ENCODE results near the gene CCDC102B.
"Not testable (repeated sequence)": the region's sequence is repeated elsewhere in the genome, so short reads cannot be mapped to it uniquely, and the experiment has no call there.

CCDC102B gene

DNA sequence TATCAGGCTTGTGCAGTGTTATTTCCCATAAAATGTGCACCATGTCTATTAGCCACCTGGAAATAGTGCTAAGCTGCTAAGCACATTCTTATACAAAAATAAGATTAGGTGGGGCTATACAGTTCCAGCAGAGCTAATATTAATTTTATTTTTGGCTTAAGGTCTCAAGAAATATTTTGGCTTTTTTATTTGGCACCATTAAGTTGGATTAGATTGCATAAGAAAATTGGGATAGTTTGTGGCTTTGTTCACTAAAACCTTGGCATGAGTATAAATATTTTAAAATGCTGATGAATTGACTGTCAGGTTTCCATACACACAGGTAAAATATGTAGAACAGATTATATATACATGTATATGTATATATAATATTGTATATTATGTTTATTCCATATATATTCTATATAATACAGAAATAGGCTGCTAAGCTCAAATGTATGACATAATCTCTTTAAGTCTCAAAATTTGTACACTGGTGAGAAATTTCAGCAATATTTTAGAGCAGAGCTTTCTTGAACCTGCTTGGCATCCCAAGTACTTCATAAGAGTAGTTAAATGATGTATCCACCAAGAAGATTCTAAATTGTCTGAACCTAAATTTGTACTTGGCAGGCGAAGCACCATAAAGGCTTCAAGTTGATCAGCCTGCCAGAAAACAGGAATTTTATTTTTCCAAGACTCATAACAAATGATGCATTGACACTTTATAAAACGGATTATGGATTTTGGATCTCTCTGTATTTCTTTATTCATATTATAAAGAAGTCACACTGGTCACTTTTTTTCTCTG, 32.6 kb downstream of the CCDC102B start:
- DNase-seq: no peak

DNA sequence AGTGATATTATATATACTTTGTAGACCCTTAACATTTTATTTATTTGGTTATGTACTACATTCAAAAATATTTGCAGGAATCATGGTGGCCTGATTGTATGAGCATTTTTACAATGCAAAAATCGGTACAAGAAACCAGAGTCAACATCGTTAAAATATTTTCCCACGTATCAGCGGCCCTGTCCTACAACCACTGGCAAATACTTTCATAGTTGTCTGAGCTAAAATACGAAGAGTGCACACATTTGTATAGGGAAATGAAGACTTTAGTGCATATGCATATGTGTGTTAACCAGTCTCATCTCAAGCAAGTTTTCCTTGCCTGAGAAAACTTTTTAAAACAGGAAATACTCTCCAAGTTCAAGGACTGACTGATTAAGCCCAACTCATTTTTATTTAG, 35.9 kb downstream of the CCDC102B start:
- no peak for DNase-seq

DNA sequence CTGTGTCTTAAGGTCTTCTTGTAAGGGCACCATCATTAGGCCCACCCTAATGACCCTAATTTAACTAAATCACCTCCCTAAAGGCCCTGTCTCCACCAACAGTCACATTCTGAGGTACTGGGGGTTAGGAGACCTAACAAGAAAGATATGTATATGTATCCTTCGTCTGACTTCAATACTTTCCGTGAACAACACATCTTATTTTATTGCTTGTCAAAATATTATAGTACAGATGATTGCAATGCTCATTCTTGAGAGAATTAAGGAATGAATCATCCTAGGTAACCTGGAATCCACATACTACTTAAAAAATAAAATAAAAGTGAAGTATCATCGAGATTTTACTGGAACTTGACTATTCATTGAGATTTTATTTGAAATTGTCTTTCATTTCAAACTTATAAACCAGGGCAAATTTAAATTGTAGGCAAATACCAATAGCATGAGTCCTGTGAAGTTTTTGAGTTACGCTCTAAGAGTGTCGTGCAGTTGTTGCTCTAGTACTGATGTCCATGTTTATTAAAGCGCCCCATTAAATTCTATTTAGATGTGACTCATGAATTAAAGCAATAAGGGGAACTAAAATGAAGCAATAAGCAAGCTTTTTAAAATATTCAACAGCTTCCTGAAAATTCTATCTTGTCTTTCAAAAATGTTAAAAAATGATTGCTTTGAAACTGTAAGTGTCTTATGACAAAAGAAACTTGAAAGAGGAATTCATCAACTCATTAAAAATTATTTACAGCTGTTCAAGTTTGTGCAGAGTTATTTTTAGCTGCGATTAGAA, 40.0 kb downstream of the CCDC102B start:
- DNase-seq: no peak

DNA sequence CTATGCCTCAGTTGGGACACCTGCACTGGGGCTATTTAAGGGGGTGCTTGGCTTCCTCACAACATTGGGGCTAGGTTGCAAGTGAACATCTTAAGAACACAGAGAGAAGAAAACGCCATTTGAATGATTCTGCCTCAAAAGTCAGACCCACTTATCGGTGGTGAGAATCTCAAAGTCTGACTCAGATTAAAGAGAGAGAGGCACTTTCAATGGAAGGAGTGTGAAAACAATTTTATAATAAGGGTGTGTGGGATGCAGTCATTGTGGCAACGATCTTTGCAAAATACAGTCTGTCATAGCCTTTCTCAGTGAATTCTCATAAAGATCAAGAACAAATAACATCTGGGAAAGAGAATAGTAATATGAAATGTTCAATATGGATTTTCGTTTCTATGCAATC, 41.8 kb downstream of the CCDC102B start:
- no peak for DNase-seq

DNA sequence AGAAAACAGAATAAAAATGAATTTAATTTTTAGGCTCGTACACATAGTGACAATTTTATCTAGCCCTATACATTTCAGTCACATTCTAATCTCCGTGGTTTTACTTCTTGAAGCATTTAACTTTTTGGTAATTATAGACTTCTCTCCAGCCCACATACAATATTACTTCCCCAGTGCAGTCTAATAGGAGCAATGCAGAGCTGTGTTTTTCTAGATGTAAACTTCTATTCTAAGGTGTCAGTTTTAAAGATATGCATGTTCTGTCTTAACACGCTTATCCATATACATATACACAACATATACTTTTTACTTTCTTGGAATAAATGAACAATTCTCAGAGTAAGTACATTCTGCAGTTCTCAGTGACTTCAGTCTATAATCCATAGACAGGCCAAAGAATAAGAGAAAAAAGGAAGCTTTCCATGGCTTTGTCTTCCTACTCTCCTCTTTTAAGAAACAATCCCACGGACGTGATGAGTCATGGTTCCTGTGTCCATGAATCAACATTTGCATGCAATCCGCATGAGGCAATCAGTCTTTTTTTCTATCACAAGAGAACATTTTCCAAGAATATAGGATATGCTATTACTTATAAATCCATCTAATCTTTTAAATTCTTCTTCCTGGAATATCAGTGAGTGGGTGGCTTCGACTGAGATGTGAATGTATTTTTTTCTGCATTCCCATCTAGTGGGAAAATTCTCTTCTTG, 42.8 kb downstream of the CCDC102B start:
- peak; percentile 60 for DNase-seq

DNA sequence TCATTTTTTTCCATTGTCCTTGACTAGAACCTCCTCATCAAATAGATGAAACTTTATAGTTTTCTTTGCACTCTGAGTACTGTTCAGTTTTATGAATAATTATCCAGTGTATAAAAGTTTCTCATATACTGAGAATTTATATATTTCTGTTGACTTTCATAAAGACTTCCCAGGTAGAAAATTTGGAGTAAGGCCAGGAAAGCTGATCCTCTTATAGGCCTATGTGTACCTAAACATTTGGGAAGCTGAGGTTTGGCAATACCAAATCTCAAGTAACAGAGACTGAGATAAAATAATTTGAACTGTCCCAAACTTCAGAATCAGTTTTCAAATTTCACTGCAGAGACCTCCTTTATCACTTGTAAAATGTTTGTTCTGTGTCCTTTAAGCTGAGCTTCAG, 43.4 kb downstream of the CCDC102B start:
- peak; percentile 28 for DNase-seq

DNA sequence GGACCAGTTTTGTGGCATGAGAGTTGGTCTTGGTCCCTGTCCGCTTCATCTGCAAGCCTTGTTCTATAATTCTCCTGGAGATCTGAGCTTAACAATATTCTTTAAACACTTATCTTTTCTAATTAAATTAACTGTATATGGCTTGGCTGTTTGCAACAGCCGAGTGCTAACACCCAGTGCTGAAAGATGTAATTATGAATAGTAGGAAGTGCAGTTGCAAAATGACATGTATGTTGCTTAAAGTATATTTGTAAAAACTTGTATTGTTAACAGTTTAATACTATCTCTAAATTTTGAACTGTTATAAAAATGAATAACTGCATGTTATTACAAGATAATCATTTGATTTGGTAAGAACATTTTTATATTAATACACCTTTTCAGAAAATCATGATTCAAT, 45.1 kb downstream of the CCDC102B start:
- DNase-seq: no peak

DNA sequence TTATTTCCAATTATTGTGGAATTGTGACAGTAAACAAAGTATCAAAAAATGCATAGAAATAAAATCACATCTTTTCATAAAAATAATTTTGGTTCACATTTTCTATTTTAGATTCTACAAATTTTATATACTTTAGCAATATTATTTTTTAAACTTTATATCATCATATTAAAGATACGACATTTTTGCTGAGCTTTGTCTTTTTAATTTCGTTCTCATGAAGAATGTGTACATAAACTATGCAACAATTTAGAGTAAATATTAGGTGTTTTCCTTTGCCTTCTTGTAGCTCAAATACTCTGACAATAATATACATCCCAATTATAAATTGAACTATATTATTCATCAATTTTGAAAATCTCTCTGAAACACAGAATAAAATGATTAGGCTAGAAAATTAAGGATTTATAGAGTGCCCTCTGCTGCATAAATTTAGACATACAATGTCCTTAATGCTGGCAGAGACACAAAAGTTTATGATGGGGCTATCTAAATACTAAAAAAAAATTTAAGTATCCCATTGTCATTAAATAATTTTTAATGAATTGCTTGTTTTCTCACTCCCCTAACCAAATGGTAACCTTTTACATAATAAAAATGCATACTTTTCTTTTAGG, 45.7 kb downstream of the CCDC102B start:
- peak; percentile 27 for DNase-seq

DNA sequence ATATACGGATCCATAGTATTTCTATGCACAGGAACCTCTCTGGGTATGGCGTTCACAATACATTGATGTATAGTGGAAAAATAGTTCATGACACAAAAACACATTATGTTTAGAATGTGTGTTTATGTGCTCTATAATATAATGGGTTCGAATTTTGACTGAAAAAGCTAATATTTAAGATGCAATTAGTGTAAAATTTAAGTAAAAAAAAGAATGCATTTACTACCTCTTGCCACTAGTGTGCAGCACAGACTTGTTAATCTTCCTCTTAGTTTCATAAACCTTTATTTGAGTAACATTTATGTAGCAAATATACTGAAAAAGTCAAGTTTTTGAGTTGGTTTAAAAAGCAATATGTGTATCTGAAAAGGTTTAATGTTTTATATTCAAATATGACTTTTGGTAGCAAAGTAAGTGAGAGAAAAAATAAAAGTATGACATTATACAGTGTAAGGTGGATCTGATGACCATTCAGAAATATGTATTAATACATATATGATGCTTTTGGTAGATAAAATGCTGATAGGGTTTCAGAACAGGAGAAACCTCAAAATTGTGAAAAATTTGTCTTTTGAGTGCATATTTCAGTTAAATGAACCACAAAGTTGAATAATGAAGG, 49.4 kb downstream of the CCDC102B start:
- DNase-seq: peak; percentile 45

DNA sequence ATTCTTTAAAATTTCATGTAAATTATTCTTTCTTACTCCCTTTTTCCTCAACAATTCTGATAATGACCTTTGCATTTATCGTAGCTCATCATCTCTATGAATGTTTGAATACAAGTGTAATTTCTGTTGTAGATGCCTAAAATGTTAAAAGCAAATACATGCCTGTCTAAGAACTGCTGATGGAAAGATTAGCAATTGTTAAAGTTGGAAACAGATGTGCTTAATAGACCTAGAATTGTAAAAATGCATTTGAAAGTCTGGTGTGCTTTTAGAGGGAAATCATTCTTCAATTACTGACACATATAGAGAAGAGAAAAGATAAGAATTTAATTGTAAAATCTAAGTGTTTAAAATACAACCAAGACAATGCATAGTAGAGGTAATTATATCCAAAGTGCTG, 50.4 kb downstream of the CCDC102B start:
- no peak for DNase-seq

DNA sequence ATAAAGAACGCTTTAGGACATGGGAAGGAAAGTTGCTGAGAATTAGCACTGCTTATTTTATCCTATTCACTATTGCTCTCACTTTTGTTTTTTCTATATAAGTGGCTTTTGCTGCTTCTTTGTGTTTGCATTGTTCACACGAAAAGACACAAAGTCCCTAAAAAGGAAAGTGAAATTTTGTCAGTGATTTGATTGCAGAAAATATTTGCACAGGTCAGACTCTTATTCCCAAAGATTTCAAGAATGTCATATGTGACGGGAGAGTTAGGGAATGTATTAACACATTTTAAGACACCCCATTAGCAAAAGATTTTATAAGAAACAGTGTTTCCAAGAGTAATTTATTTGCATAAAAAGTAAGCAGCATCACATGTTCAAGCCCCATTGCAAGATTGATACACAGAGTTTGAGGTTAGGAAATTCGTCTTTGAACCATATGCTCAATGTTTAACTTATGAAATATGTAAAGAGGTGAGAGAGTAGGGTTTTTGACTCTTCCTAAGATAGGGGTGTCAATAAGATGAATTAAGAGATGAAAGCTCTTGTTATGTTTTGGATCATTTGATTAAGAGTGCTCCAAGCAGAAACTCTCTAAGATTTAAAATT, 57.0 kb downstream of the CCDC102B start:
- no peak for DNase-seq

DNA sequence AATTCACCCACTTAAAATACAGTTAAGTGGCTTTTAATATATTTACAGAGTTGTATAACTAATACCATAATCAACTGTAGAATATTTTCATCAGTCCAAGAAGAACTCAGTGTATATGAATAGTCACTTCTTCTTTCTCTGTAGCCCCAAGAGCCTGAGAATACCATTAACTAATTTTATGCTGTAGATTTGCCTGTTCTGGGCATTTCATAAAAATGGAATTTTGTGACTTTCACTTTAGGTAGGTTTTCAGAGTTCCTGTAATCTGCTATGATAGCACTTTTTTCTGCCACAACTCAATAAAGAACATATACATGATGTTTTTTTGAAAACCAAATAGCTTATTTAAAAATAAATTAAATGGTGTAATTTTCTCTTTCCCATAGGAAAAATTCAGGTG, 57.6 kb downstream of the CCDC102B start:
- DNase-seq: no peak

DNA sequence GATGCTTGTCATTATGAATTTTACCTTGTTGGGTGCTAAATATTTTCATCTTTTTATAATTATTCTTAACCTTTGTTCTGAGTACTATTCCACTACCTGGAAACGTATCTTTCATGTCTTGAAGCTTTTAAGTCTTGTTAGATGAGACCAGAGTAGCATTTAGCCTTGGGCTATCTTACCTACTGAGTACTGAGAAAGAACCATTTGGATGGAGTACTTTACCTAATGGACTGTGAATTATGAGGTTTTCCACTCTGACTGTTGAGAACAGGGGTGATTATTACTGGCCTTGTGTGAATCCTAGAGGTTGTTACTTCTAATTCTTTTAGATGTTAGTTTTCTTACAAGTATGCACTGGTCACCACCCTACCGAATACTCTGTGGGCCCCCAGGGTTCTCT, 63.5 kb downstream of the CCDC102B start:
- DNase-seq: peak; percentile 70

DNA sequence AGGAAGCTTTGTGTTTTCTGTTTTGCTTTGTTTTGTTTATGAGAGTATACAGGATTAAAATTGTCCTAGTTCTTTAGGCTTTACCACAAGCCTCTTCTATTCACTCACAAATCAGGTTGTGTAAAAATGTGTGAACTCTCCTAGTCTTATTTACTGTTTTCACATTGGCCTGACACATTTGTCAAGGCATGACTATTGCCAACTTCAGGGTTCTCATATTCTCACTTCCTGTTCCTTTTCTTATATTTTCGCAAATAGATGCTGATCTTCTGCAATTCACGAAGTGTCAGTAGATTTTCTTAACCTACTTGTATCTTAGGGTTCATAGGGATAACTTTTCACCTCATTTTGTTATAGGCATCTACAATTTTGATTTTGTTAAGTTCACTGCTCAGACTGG, 67.1 kb downstream of the CCDC102B start:
- no peak for DNase-seq

DNA sequence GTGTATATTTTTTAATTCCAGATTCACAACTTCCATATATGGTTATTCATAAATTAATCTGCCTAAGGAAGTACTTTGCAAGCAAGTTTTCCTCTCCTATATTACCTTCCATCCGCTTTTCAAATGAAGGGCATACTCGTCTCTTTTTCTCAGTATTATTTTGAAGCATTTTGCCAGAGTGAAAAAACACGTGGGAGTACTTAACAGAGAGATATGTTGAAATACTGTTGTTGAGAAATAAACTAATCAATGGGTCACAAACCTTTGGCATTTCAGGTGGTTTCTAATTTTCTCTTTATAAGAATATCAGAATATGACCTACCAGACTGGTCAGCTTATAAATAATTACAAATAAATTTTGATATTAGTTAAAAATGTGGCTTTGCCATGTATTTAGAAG, 67.6 kb downstream of the CCDC102B start:
- no peak for DNase-seq

DNA sequence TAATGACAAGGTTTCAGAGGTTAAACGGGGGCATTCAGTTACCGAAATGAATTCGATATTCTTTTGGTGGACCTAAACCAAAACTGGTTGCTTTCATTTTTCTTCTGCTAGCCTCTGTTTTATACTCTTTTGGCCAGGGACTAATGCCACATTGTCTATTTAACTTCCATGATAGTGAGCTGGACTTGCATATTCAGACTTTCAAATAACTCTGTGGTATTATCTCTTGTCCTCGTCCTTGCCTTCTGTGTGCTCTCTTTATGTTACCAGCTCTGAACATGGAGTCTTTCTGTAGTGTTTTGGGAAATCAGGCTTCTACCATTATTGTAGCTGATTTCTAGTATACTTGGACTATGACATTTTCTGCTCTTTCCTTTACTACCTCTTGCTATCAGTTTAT, 75.1 kb downstream of the CCDC102B start:
- DNase-seq: no peak

DNA sequence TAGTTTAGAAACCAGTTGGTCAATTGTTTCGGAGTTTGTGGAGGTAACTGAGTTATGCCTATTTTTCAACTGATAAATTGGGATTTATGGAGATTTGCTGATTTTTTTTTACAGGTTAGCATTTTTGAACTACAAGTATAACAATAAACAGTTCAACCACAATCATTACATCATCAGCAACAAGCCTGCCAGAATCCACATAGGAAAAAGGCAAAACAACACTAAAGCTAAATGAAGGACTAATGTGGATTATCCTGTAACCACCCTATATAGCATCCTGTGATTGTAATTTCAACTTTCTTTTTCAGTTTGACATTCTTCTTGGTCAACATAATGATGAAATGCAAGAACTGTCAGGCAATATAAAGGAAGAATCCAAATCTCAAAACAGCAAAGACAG, 76.5 kb downstream of the CCDC102B start:
- no peak for DNase-seq

DNA sequence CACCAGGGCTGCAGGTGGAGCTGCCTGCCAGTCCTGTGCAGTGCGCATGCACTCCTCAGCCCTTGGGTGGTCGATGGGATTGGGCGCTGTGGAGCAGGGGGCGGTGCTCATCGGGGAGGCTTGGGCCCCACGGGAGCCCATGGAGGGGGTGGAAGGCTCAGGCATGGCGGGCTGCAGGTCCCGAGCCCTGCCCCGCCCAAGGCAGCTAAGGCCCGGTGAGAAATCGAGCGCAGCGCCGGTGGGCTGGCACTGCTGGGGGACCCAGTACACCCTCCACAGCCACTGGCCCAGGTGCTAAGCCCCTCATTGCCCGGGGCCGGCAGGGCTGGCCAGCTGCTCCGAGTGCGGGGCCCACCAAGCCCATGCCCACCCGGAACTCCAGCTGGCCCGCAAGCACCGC, 82.1 kb downstream of the CCDC102B start:
- not testable (repeated sequence) for DNase-seq

DNA sequence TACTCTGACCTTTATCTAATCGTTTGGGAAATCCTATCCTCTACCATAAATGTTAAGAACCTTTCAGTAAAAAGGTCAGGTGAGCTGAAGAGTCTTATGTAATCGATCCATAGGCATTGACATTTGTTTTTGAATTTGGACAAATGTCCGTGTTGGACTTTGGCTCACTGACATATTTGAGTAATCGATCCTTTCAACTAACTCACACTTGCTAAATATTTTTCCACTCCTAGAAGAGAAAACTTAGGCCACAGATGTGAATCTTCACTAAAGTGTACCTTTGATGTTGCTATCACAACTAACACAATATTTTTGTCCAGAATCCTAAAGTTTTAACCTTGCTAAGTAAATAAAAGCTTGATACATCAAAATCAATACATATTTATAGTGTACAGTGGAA, 89.5 kb downstream of the CCDC102B start:
- no peak for DNase-seq

DNA sequence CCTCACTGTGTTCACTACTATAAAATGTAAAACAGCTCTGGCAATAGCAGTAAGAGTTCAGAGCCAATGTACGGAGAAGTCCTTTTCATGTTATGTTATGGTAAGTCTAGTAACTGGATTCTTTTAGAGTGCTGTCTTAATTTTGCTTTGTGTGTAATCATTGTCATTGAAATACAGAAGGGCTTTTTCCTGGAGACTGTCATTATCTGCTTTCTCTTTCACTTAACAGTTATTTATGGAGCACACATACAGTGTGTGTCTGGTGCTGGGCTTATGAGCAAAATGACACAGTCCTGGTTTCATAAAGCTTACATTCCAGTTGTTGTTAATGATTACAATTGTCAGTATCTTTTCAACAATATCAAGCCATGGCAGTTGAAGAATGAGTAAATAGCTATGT, 95.5 kb downstream of the CCDC102B start:
- DNase-seq: peak; percentile 22

DNA sequence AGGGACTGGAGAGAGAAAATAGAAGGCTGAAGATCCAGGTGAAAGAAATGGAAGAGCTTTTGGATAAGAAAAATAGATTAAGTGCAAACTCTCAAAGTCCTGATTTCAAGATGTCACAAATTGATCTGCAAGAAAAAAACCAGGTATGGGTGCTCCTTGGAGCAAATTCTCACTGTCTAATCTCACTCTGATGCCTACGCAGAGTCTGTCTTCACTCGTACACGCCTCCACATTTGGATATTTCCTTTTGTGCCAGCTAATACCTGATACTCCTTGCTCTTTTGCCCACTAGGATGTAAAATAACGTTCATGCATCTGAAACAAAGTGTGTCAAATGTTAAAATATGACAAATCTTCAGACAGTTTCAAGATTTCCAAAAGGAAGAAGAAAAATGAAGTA, 99.4 kb downstream of the CCDC102B start:
- DNase-seq: no peak

DNA sequence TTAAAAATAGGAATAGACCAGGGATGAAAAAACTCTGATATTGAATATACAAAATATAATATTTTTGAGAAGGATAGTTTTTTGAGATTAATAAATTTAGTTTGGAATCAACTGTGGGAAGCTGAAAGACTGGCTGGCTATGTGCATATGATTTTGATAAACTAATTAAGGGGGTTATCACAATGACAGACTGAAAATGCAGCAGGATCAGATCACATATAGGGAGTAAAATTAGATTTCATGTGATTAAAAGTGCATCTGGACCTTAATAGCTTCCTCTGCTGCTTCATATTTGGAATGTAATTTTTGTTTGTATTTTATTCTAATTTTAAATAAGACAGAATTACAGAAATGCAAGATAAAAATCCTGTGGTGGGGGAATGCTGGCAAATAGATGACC, 111.7 kb downstream of the CCDC102B start:
- no peak for DNase-seq

DNA sequence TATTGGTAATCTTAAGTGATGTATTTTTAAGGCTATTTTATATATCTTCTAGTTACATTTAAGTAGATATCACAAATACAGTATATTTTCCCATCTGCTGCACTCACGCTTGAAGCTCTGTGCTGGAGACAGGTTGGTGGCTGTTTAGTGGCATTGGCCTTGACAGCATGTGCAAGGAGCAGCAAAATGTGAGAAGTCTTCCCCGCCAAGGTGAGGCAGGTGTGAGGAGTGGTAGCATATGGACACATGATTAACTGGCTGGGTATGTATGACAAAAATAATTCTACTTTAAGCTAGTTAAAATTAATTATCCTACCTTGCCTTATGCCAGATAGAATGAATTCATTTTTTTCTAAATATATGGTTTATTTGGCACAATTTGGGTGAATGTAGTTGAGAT, 117.2 kb downstream of the CCDC102B start:
- DNase-seq: no peak

Measured in NCI-H69 (cell line).